Colon (tissue), 2 donors: ENCODE results near the gene CLDN24.

Source experiments
- FAIRE-seq: peaks from 2 replicates; lab custom pipeline; 2012; peaks lifted over from hg19 to GRCh38; lab: Jason Lieb, UNC
- donor health status: control.
- donor health status: control.

The CLDN24 gene

DNA sequence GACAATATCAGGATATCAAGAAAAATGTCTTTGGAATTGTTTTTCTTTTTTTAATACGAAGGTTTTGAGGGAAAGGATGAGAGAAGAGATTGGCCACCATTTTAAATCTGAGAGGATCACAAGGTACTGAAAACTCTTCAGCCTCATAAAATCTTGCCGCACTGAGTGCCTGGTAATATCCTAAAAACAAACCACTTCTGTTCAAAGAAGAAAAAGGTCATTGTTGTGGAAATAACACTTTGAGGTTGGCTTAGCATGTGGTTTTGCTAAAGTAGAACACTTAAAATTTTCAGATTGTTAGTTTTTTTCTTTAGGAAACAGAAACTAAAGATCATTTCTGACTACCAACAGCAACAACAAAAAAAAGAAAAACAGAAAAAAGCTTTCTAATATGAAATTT lies 1.1 kb downstream of the CLDN24 start:
- no peak for FAIRE-seq

- no peak for FAIRE-seq
Observed at GRCh38 chr4:183320211-183321059, 1.8 kb downstream of the CLDN24 start, which contains the start of gene CLDN22. Gene CLDN22, minus strand, starts transcription at chr4:183320276. Its CDS starts 58 bp downstream, at chr4:183320218.

GRCh38 chr4:183318656-183319055 lies 3.6 kb downstream of the CLDN24 start:
- FAIRE-seq, result no peak

- FAIRE-seq, result no peak
Observed at GRCh38 chr4:183314806-183315205, 7.4 kb downstream of the CLDN24 start.

DNA sequence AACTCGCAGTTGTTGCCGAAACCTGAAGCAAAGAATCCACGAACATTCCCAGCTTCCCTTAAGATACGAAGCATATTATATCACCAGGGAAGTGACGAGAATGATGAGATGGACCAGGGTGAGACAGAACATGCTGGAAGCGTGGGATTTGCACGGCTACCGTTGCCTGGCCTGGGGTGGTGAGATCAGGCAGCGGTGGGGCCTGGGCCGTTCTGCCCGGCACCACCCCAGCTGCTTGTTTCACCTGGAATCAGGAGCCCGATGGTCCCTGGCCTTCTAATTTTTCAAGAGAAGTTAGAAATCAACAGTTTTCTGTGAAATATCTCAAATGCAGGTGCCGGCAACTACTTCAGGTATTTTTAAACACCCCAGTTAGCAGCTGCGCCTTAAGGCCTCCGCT lies 7.9 kb downstream of the CLDN24 start:
- FAIRE-seq, result no peak

GRCh38 chr4:183312841-183313240 lies 9.4 kb downstream of the CLDN24 start:
- FAIRE-seq, result no peak

- FAIRE-seq, result no peak
Observed at GRCh38 chr4:183306811-183307210, 15.4 kb downstream of the CLDN24 start.

DNA sequence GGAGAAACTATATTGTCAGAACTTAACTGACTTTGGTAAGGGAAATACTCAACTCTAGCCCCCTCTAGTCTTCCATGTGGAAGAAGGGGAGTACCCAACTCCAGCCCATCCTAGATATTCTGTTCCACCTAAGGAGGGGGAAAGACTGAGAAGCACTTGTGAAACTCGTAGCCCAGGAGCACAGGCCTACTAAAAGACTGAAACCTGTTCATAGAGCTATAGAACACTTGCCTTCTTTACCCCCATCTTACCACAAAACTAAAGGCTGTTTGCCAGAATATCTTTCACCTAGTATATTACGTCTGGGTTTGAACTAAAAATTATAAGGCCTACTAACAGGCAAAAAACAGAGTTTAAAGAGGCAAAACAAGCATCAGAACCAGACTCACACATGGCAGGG lies 17.7 kb downstream of the CLDN24 start:
- FAIRE-seq, result no peak

DNA sequence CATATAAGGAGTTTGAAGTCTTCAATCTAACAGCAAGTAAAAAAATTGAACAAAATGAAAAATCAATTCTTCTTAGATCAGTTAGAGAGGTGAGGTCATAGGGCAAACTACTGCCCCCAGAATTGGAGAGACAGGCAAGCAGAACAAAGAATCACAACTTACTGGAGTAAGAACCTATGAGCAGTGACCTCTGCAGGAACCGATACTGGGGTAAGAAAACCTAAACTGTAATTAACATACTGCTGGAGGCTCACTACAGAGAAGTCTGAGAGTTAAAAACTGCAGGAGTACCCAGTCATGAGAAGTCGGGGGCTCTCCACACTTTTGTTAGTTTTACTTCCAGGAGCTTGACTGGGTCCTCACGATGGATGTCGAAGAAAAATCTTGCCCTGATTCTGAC lies 18.2 kb downstream of the CLDN24 start:
- FAIRE-seq, result no peak

GRCh38 chr4:183303301-183303700 lies 18.9 kb downstream of the CLDN24 start:
- FAIRE-seq, result no peak

- FAIRE-seq, result no peak
Observed at GRCh38 chr4:183300655-183301054, 21.6 kb downstream of the CLDN24 start.

DNA sequence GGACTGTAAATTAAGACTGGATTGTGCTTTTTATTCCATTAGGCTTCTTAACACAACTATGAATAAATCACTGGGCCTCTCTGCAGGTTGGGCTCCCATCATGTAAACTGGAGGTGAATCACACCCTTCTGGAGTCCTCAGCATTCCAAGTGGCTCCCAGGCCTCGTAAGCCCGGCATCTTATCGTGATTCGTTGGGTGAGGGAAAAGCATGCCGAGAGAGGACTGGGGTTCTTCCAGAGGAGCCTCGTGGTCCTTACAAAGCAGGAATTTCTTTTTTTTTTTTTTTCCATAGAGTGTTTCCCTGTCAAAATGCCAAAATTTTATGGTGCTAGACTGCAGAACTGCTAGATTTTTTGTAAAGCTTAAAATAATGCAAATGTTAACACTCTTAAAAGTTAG lies 22.2 kb downstream of the CLDN24 start:
- FAIRE-seq, result no peak

DNA sequence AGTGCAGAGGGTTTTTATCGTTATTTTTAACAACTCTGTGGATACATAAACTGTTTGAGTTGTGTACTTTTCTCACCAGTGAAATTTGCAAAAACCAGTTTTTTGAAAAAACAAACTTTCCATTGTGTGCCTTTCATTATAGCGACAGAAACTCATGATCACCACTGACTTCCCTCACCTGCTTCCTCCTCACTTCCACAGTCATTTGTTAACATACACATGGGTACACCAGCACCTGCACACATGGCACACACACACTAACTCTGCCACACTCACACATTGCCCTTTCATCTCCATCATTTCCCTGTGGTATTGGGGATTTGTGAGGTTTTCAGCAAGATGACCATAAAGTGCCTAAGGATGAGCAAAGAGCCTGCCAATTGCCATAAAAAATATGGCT lies 22.8 kb downstream of the CLDN24 start:
- no peak for FAIRE-seq

DNA sequence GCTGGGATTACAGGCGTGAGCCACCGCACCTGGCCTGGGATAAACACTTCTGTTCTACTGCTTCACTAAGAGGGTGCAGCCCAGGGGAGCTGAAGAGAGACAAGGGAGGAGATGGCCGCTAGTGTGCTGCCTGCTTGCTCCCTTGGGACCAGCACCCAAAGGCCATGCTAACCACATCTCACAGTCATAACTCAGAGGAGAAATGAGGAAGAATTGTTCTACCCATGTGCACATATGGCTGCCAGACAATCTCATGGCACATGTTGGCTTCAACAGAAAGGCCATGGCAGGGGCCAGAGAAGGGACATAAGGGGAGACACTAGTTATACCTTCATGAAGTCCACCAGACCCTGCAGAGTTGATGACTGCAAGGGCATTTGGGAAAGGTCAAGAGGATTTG lies 24.6 kb downstream of the CLDN24 start:
- no peak for FAIRE-seq

- FAIRE-seq, result no peak
Observed at GRCh38 chr4:183295711-183296110, 26.5 kb downstream of the CLDN24 start.

DNA sequence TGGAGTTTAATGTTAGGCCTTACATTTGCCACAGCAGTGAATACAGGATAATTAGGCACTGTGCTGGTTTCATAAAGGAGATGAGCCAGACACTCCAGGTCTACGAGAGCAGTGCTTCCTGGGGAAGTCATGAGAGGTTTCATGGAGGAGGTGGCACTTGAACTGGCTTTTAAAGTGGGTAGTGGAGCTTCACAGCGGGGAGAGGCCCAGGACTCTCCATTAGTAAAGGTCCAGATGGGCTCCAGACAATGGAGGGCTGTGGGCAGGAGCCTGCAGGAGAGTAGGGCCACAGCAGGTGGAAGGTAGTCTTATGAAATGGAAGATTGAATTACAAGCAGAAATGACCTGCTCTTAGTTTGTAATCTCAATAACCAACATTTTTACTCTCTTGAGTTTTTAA lies 31.2 kb downstream of the CLDN24 start:
- FAIRE-seq, result no peak

- FAIRE-seq, result no peak
Observed at GRCh38 chr4:183289688-183290087, 32.5 kb downstream of the CLDN24 start.

DNA sequence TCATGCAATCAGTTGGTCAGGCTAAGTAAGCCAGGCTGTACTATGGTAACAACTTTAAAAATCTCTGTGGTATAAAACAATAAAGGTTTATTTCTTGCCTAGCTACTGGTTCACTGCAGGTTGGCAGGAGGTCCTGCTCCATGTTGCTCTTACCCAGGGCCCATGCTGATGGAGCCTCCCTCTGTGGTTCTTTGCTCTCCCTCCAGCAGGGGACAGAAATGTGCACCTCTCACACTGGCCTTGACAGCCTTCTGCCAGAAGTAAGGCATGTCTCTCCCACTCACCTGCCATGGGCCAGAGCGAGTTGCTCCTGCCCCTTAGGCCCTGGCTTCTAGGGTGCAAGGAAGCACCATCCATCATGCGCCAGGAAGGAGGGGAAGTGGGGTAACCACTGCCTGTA lies 33.3 kb downstream of the CLDN24 start:
- no peak for FAIRE-seq

DNA sequence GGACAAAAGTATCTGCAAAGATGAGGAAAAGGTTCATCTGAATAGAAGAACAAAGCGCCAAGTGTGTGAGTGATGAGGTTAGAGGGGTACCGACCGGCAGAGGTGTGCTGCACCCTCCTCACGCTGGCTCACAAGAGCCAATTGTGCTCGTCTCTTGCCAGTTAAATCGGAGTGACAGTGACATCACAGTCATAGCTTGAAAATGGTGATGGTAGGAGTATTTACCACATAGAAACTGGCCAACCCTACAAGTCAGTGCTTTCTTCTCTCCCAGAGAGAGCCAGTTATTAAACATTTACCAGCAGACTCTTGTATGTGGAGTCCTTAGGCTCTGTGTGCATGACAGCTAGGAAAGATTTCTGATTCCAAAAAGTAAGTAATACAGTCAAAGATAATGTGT lies 34.5 kb downstream of the CLDN24 start:
- FAIRE-seq, result no peak

DNA sequence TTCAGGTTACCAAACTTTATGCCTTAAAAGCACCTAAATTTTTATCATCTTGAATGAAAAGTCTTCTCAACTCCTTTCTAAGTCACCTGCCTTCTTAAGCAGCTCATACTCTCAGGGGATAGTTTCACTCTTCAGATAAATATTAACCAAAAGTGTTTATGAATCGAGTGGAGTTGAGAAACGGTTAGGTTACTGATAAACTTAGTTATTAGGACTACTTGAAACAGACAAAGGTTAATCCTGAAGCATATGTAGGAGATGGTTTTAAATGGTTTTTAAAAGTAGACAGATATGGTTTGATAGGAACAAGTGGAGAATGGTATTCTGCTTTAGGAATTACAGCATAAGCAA lies 34.9 kb downstream of the CLDN24 start:
- FAIRE-seq, result no peak

DNA sequence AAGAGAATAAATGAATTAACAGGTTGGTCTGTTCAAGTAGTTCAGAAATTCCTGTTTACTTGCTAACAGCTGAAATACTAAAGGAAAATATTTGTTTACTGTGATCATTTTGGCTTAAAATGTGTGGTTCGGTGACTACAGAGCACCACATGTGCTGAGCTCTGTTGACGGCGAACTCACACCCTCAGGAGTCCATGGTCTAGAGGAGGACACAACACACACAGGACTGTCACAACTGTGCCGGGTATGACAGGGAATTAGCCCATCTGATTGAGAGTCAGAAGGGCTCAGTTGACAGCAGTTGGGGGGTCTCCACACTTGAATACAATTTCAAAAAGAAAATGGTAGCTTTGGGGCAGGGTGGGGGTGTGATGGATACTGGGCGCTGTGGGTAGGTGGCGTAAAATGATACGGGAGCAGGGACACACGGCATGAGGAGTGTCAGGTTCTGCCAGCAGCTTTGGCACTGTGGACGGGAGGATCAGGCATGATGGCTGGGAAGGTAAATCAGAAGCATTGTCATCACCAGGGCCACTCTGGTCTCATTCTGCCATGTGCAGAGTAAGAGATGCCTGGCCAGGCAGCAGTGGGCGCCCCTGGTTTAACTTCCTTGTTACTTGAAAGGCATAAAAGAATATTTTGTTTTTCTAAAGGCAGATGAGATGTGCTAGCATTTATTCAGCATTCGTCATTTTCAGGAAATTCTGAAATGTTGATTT lies 35.5 kb downstream of the CLDN24 start:
- no peak for FAIRE-seq

DNA sequence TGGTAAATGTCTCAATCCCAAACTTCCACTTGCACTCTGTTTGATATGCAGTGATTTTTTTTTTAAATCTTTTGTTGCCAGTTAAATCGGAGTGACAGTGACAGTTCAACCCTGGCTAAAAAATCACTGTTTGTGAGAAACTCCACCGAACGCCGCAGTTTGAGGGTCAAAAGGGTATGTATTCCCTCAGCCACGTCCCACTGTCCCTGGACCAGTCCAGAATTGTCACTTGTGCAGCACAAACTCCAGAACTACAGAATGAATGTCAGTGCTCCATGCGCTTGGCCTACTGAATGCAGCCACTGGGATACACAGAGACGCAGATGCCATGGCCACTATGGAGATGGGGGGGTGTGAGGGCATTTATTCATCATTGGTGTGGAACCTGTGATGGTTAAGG lies 36.3 kb downstream of the CLDN24 start:
- no peak for FAIRE-seq

- FAIRE-seq, result no peak
Observed at GRCh38 chr4:183284965-183285364, 37.3 kb downstream of the CLDN24 start.
